Measurements from ENCODE around the gene GRIK4. TPM values are rescaled to one million over a fixed set of nuclear protein-coding genes. Genes with fewer than 3 reads are reported as not detected.

Gene GRIK4
- total and polyA plus RNA-seq, 12 donors: 0.33 to 4.8 (median 3.0) TPM

DNA sequence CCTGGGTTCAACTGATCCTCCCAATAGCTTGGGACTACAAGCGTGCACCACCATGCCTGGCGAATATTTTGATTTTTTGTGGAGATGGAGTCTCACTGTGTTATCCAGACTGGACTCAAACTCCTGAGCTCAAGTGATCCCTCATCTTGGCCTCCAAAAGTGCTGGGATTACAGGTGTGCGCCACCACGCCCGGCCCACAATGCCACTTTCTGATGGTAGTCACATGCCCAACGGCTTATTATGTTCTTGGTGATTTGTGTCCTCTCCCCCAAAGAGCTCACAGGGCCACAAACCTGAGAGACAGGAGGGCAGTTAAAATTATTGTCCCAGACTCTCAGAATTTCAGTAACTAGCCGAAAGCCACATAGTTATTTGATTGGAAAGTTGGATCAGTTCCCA lies 9.6 kb downstream of the GRIK4 start:
- 89 to 96% (median 93%) methylated on average over 6 to 7 of the region's 7 CpGs for WGBS, 4 donors
- no peaks in the 10 kb centered on the region for H3K9me3 ChIP-seq (replicated peaks in 1 of 3)
- H3K36me3 ChIP-seq (replicated peaks in 1 of 2): no peaks in the 10 kb centered on the region
- TF ChIP-seq POLR2A (IDR thresholded peaks at IDR 0.05): no peak
- TF ChIP-seq, protein P1, sequence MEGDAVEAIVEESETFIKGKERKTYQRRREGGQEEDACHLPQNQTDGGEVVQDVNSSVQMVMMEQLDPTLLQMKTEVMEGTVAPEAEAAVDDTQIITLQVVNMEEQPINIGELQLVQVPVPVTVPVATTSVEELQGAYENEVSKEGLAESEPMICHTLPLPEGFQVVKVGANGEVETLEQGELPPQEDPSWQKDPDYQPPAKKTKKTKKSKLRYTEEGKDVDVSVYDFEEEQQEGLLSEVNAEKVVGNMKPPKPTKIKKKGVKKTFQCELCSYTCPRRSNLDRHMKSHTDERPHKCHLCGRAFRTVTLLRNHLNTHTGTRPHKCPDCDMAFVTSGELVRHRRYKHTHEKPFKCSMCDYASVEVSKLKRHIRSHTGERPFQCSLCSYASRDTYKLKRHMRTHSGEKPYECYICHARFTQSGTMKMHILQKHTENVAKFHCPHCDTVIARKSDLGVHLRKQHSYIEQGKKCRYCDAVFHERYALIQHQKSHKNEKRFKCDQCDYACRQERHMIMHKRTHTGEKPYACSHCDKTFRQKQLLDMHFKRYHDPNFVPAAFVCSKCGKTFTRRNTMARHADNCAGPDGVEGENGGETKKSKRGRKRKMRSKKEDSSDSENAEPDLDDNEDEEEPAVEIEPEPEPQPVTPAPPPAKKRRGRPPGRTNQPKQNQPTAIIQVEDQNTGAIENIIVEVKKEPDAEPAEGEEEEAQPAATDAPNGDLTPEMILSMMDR (IDR thresholded peaks at IDR 0.05): no peak
- intact Hi-C loops (cut with DNase I): no loop called here
- DNase-seq: no peak
- no peak overlapping the region for H3K27ac ChIP-seq
- H3K27me3 ChIP-seq: no peaks in the 10 kb centered on the region
- no peaks in the 10 kb centered on the region for H3K4me1 ChIP-seq (replicated peaks in 1 of 2)
- H3K4me3 ChIP-seq: no peak overlapping the region

DNA sequence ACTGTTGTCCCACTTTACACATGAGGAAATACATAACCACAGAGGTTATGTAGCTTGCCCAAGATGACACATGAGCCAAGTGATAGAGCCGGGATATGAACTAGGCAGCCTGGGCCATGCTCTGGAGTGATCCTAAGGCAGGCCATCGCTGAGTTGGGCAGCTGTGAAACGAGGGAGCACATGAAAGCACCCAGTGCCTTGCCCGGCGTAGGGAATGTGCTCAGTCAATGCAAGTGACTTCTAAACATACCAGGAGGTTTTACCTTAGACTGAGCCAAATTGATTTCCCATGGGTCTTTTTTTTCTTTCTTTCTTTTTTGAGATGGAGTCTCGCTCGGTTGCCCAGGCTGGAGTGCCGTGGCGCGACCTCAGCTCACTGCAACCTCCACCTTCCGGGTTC lies 10.5 kb downstream of the GRIK4 start:
- Histone ChIP-seq H3K27me3 (no peaks in the 10 kb centered on the region), H3K9me3 (replicated peaks in 1 of 3) (no peaks in the 10 kb centered on the region), H3K36me3 (replicated peaks in 1 of 2) (no peaks in the 10 kb centered on the region), H3K4me1 (replicated peaks in 1 of 2) (no peaks in the 10 kb centered on the region), H3K4me3 (no peak overlapping the region), H3K27ac (no peak overlapping the region)
- 92 to 96% (median 94%) methylated on average over 11 of the region's 11 CpGs for WGBS, 4 donors
- no peak for TF ChIP-seq POLR2A (IDR thresholded peaks at IDR 0.05)
- TF ChIP-seq, protein P1 (IDR thresholded peaks at IDR 0.05): no peak
- DNase-seq: no peak
- intact Hi-C loops (cut with DNase I): no loop called here

DNA sequence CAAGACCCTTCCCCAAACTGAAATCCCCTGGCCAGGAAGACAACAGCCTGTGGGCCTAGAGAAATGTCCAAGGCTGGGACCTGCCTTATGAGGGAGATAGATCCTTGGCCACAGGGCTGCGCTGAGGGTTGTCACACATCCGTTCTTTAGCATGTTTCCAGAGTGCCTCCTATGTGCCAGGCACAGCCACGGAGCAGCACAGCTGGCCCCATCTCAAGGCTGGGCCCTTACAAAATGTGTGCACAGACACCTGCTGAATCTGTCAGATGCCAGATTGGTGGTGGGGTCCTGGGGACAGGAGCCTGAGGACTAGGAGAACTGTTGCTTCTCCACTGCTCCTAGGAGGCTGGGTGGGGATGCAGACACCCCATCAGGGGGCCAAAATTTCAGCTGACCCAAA lies 11.2 kb downstream of the GRIK4 start:
- no peak overlapping the region for H3K27ac ChIP-seq
- H3K36me3 ChIP-seq (replicated peaks in 1 of 2): no peaks in the 10 kb centered on the region
- no peak for DNase-seq
- no peaks in the 10 kb centered on the region for H3K27me3 ChIP-seq
- no peak overlapping the region for H3K4me3 ChIP-seq
- intact Hi-C loops (cut with DNase I): no loop called here
- H3K4me1 ChIP-seq (replicated peaks in 1 of 2): no peaks in the 10 kb centered on the region
- no peak for TF ChIP-seq POLR2A (IDR thresholded peaks at IDR 0.05)
- TF ChIP-seq, protein P1 (IDR thresholded peaks at IDR 0.05): no peak
- WGBS, 4 donors: 80 to 83% (median 83%) methylated on average over 3 of the region's 3 CpGs; no CpG with 5 or more reads in 1 of the 4 donors
- no peaks in the 10 kb centered on the region for H3K9me3 ChIP-seq (replicated peaks in 1 of 3)

DNA sequence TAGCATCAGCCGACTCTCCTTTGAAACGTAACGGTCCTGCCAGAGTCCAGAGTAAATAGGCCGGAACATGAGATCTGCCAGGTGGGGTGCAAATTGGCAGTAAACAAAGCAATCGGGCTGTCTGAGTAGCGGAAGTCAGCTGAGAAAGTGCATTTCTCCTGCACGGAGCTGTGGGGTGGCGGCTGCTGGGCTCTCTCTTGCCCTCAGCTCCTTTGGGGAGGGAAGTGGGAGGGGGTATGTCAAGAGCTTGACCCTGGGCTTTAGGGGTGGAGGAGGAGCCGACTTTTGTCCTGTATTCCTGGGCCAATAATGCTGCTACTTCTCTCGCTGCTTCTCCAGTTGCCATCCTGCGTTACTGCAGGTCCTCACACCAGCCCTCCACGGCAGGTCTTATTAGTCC lies 11.6 kb downstream of the GRIK4 start:
- no peak for DNase-seq
- Histone ChIP-seq H3K36me3 (replicated peaks in 1 of 2) (no peaks in the 10 kb centered on the region), H3K27ac (no peak overlapping the region), H3K9me3 (replicated peaks in 1 of 3) (no peaks in the 10 kb centered on the region), H3K4me3 (no peak overlapping the region), H3K4me1 (replicated peaks in 1 of 2) (no peaks in the 10 kb centered on the region), H3K27me3 (no peaks in the 10 kb centered on the region)
- 54 to 74% (median 66%) methylated on average over 7 to 12 of the region's 12 CpGs for WGBS, 4 donors
- intact Hi-C loops (cut with DNase I): no loop called here
- TF ChIP-seq, protein P1 (IDR thresholded peaks at IDR 0.05): no peak
- TF ChIP-seq POLR2A (IDR thresholded peaks at IDR 0.05): no peak
